ENCODE data around the gene IQUB.
"Not testable (repeated sequence)": the region's sequence is repeated elsewhere in the genome, so short reads cannot be mapped to it uniquely, and the experiment has no call there.

IQUB gene

DNA sequence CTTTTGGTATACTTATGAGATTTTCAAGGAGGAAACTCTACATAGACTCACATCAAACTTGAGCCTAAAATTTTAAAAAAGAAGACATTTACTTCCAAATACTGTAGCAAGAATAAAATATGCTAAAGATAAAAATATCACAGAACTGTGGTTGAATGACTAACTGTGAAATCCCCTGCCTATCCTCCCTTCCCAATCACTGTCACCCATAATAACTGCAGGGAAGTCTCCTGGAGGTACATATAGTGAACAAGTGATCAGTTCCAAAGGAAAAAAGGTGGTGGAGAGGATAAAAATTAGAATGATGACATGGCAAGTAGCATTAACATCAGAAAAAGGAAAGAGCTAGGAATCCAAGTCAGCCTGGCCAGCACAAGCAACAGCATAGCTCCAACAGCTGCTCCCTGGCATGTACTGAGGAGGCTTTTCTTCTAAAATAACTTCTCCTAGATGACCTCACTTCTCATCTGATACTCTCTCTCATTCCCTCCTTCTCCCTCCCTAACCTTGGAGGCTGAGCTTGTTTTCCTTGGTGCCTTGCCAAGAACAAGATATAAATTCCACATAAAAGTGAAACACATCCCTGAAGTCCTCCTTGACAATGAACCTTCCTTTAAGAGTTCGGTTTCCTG, 124.0 kb downstream of the IQUB start:
- DNase-seq = peak; percentile 71
- H3K36me3 ChIP-seq (replicated peaks) = no peaks in the 10 kb centered on the region
- TF ChIP-seq, protein P1, sequence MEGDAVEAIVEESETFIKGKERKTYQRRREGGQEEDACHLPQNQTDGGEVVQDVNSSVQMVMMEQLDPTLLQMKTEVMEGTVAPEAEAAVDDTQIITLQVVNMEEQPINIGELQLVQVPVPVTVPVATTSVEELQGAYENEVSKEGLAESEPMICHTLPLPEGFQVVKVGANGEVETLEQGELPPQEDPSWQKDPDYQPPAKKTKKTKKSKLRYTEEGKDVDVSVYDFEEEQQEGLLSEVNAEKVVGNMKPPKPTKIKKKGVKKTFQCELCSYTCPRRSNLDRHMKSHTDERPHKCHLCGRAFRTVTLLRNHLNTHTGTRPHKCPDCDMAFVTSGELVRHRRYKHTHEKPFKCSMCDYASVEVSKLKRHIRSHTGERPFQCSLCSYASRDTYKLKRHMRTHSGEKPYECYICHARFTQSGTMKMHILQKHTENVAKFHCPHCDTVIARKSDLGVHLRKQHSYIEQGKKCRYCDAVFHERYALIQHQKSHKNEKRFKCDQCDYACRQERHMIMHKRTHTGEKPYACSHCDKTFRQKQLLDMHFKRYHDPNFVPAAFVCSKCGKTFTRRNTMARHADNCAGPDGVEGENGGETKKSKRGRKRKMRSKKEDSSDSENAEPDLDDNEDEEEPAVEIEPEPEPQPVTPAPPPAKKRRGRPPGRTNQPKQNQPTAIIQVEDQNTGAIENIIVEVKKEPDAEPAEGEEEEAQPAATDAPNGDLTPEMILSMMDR (IDR thresholded peaks at IDR 0.05; ENCODE audit: low read depth, low read length, missing control alignments) = no peak

GRCh38 chr7:123407951-123408350, 126.4 kb downstream of the IQUB start:
- H3K27me3 ChIP-seq (replicated peaks); in situ Hi-C loops (cut with HindIII; ENCODE audit: low pct_ligation_motif_present, low sequenced_read_pairs); DNase-seq; H3K36me3 ChIP-seq (replicated peaks); H3K4me3 ChIP-seq (ENCODE audit: low read depth, low read length); H3K27ac ChIP-seq: not testable (repeated sequence)

More for the DNA sequence above, 124.0 kb downstream of the IQUB start:
- Histone ChIP-seq H3K27ac (no peak overlapping the region), H3K27me3 (replicated peaks) (no peaks in the 10 kb centered on the region), H3K4me3 (ENCODE audit: low read depth, low read length) (no peak overlapping the region)
- in situ Hi-C loops (cut with HindIII; ENCODE audit: low pct_ligation_motif_present, low sequenced_read_pairs) = no loop called here

All from brain microvascular endothelial cell (primary cell).